ENCODE data around the gene GAK.

Gene GAK

DNA sequence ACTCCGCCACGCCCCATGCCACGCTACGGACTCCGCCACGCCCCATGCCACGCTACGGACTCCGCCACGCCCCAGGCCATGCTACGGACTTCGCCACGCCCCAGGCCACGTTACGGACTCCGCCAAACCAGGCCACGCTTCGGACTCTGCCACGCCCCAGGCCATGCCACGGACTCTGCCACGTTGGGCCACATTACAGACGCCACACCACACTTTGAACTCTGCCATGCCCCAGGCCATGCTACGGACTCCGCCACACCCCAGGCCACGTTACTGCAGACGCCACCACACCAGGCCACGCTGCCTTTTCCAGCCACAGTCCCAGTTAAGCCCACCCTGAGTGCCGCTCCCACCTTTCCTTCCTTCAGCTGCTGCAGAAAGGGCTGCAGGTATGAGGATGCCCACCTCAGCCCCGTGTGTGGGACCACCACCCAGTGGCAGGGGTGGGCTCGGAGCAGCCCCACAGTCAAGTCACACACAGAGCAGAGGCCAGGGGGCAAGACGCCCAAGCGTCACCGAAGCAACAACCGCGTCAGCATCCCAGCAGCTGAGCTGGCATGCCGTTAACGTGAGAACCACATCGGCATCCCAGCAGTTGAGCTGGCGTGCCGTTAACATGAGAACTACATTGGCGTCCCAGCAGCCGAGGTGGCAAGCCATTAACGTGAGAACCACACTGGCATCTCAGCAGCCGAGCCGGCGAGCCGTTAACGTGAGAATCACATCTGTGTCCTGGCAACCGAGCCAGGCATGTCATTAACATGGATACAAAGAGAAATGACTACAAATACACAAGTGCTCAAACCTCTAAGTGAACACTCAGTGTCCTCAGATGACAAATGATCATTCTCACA lies 26.4 kb downstream of the GAK start:
- TF ChIP-seq FOXP2 (optimal IDR thresholded peaks at IDR 0.05; ENCODE audit: borderline replicate concordance, extremely low read depth, extremely low read length, insufficient read depth) (no peak), POLR2AphosphoS5 (IDR thresholded peaks at IDR 0.05; ENCODE audit: low read depth, low read length) (no peak), SIN3A (IDR thresholded peaks at IDR 0.05; ENCODE audit: borderline replicate concordance, insufficient read depth, low read length) (no peak), TAF1 (IDR thresholded peaks at IDR 0.05; ENCODE audit: borderline replicate concordance, insufficient read depth, low read length) (no peak)
- TF ChIP-seq, protein P1, sequence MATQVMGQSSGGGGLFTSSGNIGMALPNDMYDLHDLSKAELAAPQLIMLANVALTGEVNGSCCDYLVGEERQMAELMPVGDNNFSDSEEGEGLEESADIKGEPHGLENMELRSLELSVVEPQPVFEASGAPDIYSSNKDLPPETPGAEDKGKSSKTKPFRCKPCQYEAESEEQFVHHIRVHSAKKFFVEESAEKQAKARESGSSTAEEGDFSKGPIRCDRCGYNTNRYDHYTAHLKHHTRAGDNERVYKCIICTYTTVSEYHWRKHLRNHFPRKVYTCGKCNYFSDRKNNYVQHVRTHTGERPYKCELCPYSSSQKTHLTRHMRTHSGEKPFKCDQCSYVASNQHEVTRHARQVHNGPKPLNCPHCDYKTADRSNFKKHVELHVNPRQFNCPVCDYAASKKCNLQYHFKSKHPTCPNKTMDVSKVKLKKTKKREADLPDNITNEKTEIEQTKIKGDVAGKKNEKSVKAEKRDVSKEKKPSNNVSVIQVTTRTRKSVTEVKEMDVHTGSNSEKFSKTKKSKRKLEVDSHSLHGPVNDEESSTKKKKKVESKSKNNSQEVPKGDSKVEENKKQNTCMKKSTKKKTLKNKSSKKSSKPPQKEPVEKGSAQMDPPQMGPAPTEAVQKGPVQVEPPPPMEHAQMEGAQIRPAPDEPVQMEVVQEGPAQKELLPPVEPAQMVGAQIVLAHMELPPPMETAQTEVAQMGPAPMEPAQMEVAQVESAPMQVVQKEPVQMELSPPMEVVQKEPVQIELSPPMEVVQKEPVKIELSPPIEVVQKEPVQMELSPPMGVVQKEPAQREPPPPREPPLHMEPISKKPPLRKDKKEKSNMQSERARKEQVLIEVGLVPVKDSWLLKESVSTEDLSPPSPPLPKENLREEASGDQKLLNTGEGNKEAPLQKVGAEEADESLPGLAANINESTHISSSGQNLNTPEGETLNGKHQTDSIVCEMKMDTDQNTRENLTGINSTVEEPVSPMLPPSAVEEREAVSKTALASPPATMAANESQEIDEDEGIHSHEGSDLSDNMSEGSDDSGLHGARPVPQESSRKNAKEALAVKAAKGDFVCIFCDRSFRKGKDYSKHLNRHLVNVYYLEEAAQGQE (IDR thresholded peaks at IDR 0.05; ENCODE audit: insufficient read depth in 1 of 2, low read depth in 2 of 2, low read length in 2 of 2) = no peak

DNA sequence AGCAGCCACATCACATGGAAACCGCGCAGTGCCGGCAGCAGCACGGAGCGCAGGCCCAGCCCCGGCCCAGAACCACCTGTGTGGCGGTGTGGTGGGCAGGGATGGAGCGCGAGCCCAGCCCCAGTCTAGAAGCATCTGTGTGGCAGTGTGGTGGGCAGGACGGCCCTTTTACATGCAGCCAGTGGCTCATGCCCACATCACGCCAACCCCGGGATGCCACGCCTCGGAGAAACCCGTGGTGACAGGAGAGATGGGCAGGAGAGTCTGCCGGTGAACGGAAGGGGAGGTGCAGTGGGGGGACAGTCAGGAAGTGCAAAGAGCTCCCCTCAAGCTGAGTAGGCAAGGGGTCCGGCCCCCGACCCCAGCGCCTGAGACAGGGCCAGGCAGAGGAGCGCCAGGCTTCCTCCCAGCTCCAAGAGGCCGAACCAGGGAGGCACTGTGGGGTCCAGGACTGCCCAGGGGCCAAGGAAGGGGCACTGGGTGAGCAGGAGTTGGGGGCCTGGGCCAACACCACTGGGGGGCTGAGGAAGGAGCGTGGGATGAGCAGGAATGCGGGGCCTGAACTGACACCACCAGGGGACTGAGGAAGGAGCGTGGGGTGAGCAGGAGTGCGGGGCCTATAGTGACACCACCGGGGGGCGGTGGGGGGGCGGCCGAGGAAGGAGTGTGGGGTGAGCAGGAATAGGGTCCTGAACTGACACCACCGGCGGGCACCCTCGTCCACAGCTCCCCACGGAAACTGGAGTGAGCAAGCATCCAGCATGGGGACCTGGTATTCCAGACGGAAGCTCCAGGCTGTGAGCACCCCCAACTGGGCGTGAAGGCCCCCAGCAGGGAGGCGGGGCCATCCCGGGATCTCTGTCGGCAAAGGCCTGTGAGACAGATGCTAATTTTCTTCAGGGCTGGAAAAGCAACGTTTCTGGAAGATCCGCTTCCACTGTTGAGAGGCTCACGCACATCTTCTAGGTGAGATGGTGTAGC lies 28.8 kb downstream of the GAK start:
- TF ChIP-seq TAF1 (IDR thresholded peaks at IDR 0.05; ENCODE audit: borderline replicate concordance, insufficient read depth, low read length) = no peak
- no peak for TF ChIP-seq POLR2AphosphoS5 (IDR thresholded peaks at IDR 0.05; ENCODE audit: low read depth, low read length)
- no peak for TF ChIP-seq SIN3A (IDR thresholded peaks at IDR 0.05; ENCODE audit: borderline replicate concordance, insufficient read depth, low read length)
- TF ChIP-seq FOXP2 (optimal IDR thresholded peaks at IDR 0.05; ENCODE audit: borderline replicate concordance, extremely low read depth, extremely low read length, insufficient read depth) = no peak
- TF ChIP-seq, protein P1 (IDR thresholded peaks at IDR 0.05; ENCODE audit: insufficient read depth in 1 of 2, low read depth in 2 of 2, low read length in 2 of 2) = no peak

DNA sequence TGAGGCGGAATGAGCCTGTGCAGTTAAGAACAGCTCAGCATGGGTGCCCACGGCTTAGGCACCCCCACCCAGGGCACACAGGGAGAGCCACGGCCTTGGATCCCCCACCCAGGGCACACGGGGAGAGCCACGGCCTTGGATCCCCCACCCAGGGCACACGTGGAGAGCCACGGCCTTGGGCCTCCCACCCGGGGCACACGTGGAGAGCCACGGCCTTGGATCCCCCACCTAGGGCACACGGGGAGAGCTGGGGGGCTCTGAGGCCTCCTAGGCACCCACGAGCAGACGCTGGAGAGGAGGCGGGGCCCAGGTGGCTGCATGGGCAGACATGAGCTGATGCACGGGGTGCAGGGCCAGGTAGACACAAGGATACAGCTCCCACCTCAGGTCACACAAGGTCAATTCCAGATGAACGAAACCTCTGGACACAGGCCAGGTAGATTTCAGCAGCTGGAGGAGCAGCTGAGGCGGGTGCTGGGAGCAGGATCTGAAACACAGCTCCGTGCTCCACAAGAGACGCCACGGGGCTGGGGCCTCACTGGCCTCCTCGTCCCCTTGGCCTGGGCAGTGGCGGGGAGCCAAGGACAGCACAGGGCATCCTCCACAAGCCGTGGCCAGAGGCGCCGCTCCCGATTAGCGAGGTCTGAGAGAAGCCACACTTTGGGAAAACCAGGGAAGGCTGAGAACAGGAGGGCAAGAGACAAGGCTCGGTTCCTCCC lies 30.8 kb downstream of the GAK start:
- TF ChIP-seq TAF1 (IDR thresholded peaks at IDR 0.05; ENCODE audit: borderline replicate concordance, insufficient read depth, low read length) (no peak), FOXP2 (optimal IDR thresholded peaks at IDR 0.05; ENCODE audit: borderline replicate concordance, extremely low read depth, extremely low read length, insufficient read depth) (no peak), SIN3A (IDR thresholded peaks at IDR 0.05; ENCODE audit: borderline replicate concordance, insufficient read depth, low read length) (no peak), POLR2AphosphoS5 (IDR thresholded peaks at IDR 0.05; ENCODE audit: low read depth, low read length) (no peak)
- TF ChIP-seq, protein P1 (IDR thresholded peaks at IDR 0.05; ENCODE audit: insufficient read depth in 1 of 2, low read depth in 2 of 2, low read length in 2 of 2) = no peak

DNA sequence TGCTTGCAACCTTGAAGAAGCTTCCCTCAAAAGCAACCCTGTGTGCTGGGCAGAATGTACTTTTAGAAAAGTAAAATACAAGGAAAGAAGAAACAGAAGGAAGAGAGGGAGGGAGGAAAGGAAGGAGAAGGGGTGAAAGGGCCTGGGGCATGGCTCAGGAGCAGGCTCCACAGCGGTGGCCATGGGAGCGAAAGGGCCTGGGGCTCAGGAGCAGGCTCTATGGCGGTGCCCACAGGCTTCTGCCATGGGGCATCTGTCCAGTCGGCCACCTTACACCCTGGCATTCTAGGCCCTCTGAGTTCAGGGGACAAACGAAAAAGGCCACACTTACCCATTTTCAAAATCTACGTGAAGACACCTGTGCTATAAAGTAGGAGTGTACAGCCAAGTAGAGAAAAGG lies 31.4 kb downstream of the GAK start:
- TF ChIP-seq FOXP2 (optimal IDR thresholded peaks at IDR 0.05; ENCODE audit: borderline replicate concordance, extremely low read depth, extremely low read length, insufficient read depth) (no peak), POLR2AphosphoS5 (IDR thresholded peaks at IDR 0.05; ENCODE audit: low read depth, low read length) (no peak), TAF1 (IDR thresholded peaks at IDR 0.05; ENCODE audit: borderline replicate concordance, insufficient read depth, low read length) (no peak), SIN3A (IDR thresholded peaks at IDR 0.05; ENCODE audit: borderline replicate concordance, insufficient read depth, low read length) (no peak)
- TF ChIP-seq, protein P1 (IDR thresholded peaks at IDR 0.05; ENCODE audit: insufficient read depth in 1 of 2, low read depth in 2 of 2, low read length in 2 of 2) = no peak
